Parathyroid adenoma (tissue), 2 donors: ENCODE data around the gene FDXACB1.

Source experiments
- H2AFZ ChIP-seq: fragments of 300-600 bp; sonication (generic); one replicate; pipeline ENCODE4 v1.7.0; 2017; ENCODE audit warnings: antibody characterized with exemption, mild to moderate bottlenecking
- H3K27ac ChIP-seq: fragments of 300-600 bp; sonication (generic); one replicate; pipeline ENCODE4 v1.7.0; 2017
- H3K27me3 ChIP-seq: fragments of 300-600 bp; sonication (generic); one replicate; pipeline ENCODE4 v1.7.0; 2017; ENCODE audit warnings: low read length; ENCODE audit not compliant: control insufficient read depth, insufficient read depth
- H3K36me3 ChIP-seq: fragments of 300-600 bp; sonication (generic); one replicate; pipeline ENCODE4 v1.7.0; 2017; ENCODE audit warnings: low read length; ENCODE audit not compliant: control insufficient read depth, insufficient read depth
- H3K4me1 ChIP-seq: fragments of 300-600 bp; sonication (generic); one replicate; pipeline ENCODE4 v1.7.0; 2017; ENCODE audit warnings: control low read depth
- H3K4me2 ChIP-seq: fragments of 300-600 bp; sonication (generic); one replicate; pipeline ENCODE4 v1.7.0; 2017; ENCODE audit warnings: low read length
- H3K4me3 ChIP-seq: fragments of 300-600 bp; sonication (generic); one replicate; pipeline ENCODE4 v1.7.0; 2017; ENCODE audit warnings: low read depth, low read length
- H3K79me2 ChIP-seq: fragments of 300-600 bp; sonication (generic); one replicate; pipeline ENCODE4 v1.7.0; 2017; ENCODE audit warnings: control low read depth
- H3K9ac ChIP-seq: fragments of 300-600 bp; sonication (generic); one replicate; pipeline ENCODE4 v1.7.0; 2017; ENCODE audit warnings: mild to moderate bottlenecking
- H3K9me3 ChIP-seq: fragments of 300-600 bp; sonication (generic); one replicate; pipeline ENCODE4 v1.7.0; 2017; ENCODE audit warnings: low read length; ENCODE audit not compliant: control insufficient read depth
- TF ChIP-seq, protein P1 (sequence below): fragments of 300-600 bp; sonication (generic); IDR thresholded peaks from one replicate; pipeline ENCODE4 v1.7.0; 2017; ENCODE audit warnings: antibody characterized with exemption, mild to moderate bottlenecking
- donor health status: primary hyperparathyroidism.

The FDXACB1 gene

DNA sequence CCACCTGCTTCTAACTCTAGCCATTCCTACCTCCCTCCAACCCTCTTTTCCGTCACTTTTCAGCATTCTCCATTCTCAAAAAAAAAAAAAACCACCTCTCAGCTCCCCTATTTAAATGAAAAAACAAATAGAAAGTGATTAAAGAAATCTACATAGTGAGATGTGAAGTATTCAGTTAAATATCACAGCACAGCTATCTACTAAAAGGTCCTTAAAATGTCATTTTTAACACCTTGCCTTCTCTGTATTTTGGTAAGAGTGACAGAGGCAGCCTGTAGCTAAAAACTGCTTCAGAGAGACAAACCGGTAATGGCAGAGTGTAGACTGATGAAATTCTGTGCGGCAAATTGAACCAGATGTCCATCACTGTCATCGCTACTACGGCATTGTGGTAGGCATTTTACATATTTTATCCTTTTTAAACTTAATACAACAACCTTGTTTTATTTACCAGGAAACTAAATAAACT is 7.2 kb downstream of the FDXACB1 start:
- Histone ChIP-seq H3K36me3 (no peaks in the 10 kb centered on the region), H3K9ac (no peak overlapping the region), H3K4me3 (peak overlapping the region; percentile 81), H3K27ac (peak overlapping the region; percentile 73), H3K79me2 (no peaks in the 10 kb centered on the region), H3K4me1 (no peaks in the 10 kb centered on the region), H2AFZ (peak overlapping the region; percentile 89), H3K27me3 (no peaks in the 10 kb centered on the region), H3K4me2 (peak overlapping the region; percentile 78), H3K9me3 (no peaks in the 10 kb centered on the region)
- TF ChIP-seq, protein P1, sequence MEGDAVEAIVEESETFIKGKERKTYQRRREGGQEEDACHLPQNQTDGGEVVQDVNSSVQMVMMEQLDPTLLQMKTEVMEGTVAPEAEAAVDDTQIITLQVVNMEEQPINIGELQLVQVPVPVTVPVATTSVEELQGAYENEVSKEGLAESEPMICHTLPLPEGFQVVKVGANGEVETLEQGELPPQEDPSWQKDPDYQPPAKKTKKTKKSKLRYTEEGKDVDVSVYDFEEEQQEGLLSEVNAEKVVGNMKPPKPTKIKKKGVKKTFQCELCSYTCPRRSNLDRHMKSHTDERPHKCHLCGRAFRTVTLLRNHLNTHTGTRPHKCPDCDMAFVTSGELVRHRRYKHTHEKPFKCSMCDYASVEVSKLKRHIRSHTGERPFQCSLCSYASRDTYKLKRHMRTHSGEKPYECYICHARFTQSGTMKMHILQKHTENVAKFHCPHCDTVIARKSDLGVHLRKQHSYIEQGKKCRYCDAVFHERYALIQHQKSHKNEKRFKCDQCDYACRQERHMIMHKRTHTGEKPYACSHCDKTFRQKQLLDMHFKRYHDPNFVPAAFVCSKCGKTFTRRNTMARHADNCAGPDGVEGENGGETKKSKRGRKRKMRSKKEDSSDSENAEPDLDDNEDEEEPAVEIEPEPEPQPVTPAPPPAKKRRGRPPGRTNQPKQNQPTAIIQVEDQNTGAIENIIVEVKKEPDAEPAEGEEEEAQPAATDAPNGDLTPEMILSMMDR, result no peak

DNA sequence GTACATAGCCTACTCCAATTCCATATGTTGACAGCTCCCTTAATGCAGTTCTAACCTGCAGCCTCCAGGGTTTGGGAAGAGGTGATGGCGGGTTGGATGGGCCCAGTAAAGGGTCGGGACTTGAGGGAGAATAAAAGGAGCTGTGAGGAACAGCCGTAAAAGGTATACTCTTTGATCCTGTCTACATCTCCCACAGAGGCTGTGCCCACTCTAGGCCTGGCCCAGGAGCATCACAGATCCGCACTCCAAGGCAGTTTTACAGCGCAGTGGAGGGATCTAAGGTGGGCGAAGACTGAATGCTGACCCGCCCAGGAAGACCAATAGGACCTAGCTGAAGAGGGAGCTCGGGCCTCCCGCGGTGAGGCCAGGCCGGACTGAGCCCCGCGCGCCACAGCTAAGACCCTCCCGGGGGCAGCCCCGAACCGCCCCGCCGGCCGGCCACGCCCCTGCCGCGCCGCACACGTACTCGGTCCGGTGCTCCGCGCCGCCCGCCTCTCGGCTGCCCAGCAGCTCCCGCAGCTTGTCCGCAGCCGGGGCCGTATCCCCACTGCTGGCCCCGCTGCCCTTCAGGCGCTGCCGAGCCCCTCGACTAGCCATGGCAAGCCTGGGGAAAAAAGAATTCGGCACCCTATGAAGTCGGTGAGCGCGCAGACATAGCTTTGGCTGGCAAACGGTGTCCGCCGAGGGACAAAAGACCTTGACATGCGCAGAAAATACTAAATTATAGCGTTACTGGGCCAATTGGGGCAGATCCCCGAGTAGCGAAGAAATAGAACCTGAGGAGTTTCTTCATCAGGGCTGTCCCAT is 7.9 kb downstream of the FDXACB1 start, which contains the start of gene ALG9:
Gene ALG9 (minus strand): TSS at position 696 of the 807 bp plus-strand sequence. CDS start 99 bp downstream, at position 597.
- Histone ChIP-seq H3K4me1 (no peaks in the 10 kb centered on the region), H3K9me3 (no peaks in the 10 kb centered on the region), H2AFZ (peak within 1 kb of the TSS; percentile 89), H3K36me3 (no peaks in the 10 kb centered on the region), H3K4me3 (peak within 1 kb of the TSS; percentile 81), H3K27me3 (no peaks in the 10 kb centered on the region), H3K79me2 (no peaks in the 10 kb centered on the region), H3K4me2 (peak within 1 kb of the TSS; percentile 78), H3K27ac (peak within 1 kb of the TSS; percentile 73), H3K9ac (peak within 1 kb of the TSS; percentile 77)
- TF ChIP-seq, protein P1, result no peak

DNA sequence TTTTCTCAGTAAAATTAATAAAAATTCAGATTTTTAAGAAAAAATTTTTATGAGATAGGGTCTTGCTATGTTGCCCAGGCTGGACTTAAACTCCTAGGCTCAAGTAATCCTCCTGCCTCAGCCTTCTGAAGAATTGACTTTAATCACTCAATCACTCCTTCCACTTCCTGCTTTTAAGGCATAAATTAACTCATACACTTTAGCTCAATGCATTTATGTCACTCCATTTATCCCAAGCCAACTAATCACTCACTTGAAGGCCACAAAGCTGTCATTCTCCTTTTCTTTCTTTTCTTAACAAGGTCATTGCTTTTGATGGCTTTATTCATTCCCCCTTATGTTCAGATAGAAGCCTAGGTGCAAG is 8.5 kb downstream of the FDXACB1 start:
- TF ChIP-seq, protein P1, result no peak

DNA sequence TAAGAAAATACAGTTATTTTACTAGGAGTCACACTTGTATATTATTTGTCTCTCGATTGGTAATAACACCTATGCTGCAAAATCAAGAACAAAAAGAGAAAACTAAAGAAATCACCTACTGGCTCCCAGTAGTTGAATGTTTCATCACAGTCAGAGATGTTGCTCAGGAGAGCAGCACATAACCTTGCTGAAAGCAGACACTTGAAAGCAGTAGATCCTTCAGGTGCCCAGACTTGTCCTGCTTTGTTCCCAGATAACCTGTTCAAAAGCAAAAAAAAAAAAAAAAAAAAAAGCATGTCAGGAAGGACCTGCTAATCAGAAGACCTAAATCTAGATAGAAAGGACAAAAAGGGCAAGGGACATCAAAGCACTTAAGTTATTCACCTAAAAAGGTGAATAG is 8.9 kb downstream of the FDXACB1 start:
- no peak overlapping the region for H2AFZ ChIP-seq
- peak overlapping the region; percentile 81 for H3K4me3 ChIP-seq
- no peak overlapping the region for H3K27ac ChIP-seq
- H3K4me1 ChIP-seq, result no peaks in the 10 kb centered on the region
- H3K9me3 ChIP-seq, result no peaks in the 10 kb centered on the region
- H3K79me2 ChIP-seq, result no peaks in the 10 kb centered on the region
- H3K4me2 ChIP-seq, result peak overlapping the region; percentile 78
- no peaks in the 10 kb centered on the region for H3K27me3 ChIP-seq
- TF ChIP-seq, protein P1, result no peak
- no peak overlapping the region for H3K9ac ChIP-seq
- H3K36me3 ChIP-seq, result no peaks in the 10 kb centered on the region

More for the DNA sequence above, 8.5 kb downstream of the FDXACB1 start:
- Histone ChIP-seq H3K79me2 (no peaks in the 10 kb centered on the region), H3K4me1 (no peaks in the 10 kb centered on the region), H2AFZ (peak overlapping the region; percentile 89), H3K9me3 (no peaks in the 10 kb centered on the region), H3K4me2 (peak overlapping the region; percentile 78), H3K27ac (no peak overlapping the region), H3K36me3 (no peaks in the 10 kb centered on the region), H3K9ac (peak overlapping the region; percentile 77), H3K27me3 (no peaks in the 10 kb centered on the region), H3K4me3 (peak overlapping the region; percentile 81)
